ENCODE results near the gene VEZT.

Gene VEZT

DNA sequence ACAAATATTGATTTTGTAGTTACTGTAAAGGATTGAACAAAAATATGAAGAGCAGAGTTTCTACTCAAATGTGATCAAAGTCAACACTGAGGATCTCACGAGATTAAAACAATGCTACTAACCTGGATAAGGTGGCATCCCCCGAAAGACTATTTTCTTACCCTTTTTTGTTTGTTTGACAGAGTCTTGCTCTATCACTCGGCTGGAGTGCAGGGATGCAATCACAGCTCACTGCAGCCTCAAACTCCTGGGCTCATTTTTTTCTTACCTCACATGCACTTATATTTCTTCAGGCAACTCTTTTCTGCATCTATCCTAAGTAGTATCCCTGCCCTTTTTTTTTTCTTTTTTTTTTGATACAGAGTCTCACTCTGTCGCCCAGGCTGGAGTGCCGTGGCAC, 109.2 kb downstream of the VEZT start:
- H3K9ac ChIP-seq, result no peak overlapping the region
- no peaks in the 10 kb centered on the region for H3K36me3 ChIP-seq (ENCODE audit: control insufficient read depth, insufficient read depth, low read length)
- H3K4me2 ChIP-seq (ENCODE audit: low read length), result no peak overlapping the region
- no peaks in the 10 kb centered on the region for H3K27me3 ChIP-seq (ENCODE audit: control insufficient read depth, insufficient read depth, low read length)
- H3K27ac ChIP-seq, result no peak overlapping the region
- no peak overlapping the region for H2AFZ ChIP-seq
- TF ChIP-seq, protein P1, sequence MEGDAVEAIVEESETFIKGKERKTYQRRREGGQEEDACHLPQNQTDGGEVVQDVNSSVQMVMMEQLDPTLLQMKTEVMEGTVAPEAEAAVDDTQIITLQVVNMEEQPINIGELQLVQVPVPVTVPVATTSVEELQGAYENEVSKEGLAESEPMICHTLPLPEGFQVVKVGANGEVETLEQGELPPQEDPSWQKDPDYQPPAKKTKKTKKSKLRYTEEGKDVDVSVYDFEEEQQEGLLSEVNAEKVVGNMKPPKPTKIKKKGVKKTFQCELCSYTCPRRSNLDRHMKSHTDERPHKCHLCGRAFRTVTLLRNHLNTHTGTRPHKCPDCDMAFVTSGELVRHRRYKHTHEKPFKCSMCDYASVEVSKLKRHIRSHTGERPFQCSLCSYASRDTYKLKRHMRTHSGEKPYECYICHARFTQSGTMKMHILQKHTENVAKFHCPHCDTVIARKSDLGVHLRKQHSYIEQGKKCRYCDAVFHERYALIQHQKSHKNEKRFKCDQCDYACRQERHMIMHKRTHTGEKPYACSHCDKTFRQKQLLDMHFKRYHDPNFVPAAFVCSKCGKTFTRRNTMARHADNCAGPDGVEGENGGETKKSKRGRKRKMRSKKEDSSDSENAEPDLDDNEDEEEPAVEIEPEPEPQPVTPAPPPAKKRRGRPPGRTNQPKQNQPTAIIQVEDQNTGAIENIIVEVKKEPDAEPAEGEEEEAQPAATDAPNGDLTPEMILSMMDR (IDR thresholded peaks at IDR 0.05), result no peak
- no peaks in the 10 kb centered on the region for H3K9me3 ChIP-seq (ENCODE audit: control insufficient read depth, low read length)
- no peaks in the 10 kb centered on the region for H3K79me2 ChIP-seq
- no peak overlapping the region for H3K4me3 ChIP-seq (ENCODE audit: low read depth, low read length)
- no peaks in the 10 kb centered on the region for H3K4me1 ChIP-seq

DNA sequence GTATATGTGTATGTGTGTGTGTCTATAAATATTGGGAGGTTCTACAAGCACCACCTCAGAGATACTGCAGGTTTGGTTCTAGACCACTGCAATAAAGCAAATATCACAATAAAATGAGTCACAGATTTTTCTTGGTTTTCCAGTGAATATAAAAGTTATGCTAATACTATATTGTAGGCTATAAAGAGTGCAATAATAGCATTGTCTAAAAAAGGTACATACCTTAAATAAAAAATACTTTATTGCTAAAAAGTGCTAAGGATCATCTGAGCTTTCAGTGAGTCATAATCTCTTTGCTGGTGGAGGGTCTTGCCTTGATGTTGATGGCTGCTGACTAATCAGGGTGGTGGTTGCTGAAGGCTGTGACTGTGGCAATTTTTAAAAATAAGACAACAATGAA, 111.1 kb downstream of the VEZT start:
- H3K9me3 ChIP-seq (ENCODE audit: control insufficient read depth, low read length), result no peaks in the 10 kb centered on the region
- H3K27me3 ChIP-seq (ENCODE audit: control insufficient read depth, insufficient read depth, low read length), result no peaks in the 10 kb centered on the region
- H3K9ac ChIP-seq, result no peak overlapping the region
- H3K4me1 ChIP-seq, result no peaks in the 10 kb centered on the region
- H3K79me2 ChIP-seq, result no peaks in the 10 kb centered on the region
- no peak overlapping the region for H3K27ac ChIP-seq
- TF ChIP-seq, protein P1 (IDR thresholded peaks at IDR 0.05), result no peak
- H3K36me3 ChIP-seq (ENCODE audit: control insufficient read depth, insufficient read depth, low read length), result no peaks in the 10 kb centered on the region
- H2AFZ ChIP-seq, result no peak overlapping the region
- no peak overlapping the region for H3K4me3 ChIP-seq (ENCODE audit: low read depth, low read length)
- H3K4me2 ChIP-seq (ENCODE audit: low read length), result no peak overlapping the region

DNA sequence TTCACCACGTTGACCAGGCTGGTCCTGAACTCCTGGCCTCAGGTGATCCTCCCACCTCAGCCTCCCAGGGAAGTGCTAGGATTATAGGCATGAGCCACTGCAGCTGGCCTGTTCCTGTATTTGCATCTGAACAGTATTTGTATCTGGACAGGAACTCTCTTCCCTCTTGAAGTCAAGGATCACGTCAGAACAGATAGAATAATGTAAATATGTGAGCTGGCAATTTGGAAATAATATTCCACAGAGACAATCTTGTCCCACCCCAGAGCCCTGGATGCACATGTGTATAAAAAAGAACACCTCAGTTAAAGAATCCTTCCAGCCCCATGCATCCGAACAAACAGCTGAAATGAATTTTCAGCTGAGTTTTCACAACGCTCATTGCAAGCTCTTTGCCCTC, 118.3 kb downstream of the VEZT start:
- Histone ChIP-seq H3K36me3 (ENCODE audit: control insufficient read depth, insufficient read depth, low read length) (no peaks in the 10 kb centered on the region), H2AFZ (peak overlapping the region; percentile 54), H3K79me2 (no peaks in the 10 kb centered on the region), H3K4me3 (ENCODE audit: low read depth, low read length) (no peak overlapping the region), H3K4me2 (ENCODE audit: low read length) (no peak overlapping the region), H3K9ac (no peak overlapping the region), H3K9me3 (ENCODE audit: control insufficient read depth, low read length) (no peaks in the 10 kb centered on the region), H3K4me1 (no peaks in the 10 kb centered on the region), H3K27ac (no peak overlapping the region), H3K27me3 (ENCODE audit: control insufficient read depth, insufficient read depth, low read length) (no peaks in the 10 kb centered on the region)
- TF ChIP-seq, protein P1 (IDR thresholded peaks at IDR 0.05), result no peak

DNA sequence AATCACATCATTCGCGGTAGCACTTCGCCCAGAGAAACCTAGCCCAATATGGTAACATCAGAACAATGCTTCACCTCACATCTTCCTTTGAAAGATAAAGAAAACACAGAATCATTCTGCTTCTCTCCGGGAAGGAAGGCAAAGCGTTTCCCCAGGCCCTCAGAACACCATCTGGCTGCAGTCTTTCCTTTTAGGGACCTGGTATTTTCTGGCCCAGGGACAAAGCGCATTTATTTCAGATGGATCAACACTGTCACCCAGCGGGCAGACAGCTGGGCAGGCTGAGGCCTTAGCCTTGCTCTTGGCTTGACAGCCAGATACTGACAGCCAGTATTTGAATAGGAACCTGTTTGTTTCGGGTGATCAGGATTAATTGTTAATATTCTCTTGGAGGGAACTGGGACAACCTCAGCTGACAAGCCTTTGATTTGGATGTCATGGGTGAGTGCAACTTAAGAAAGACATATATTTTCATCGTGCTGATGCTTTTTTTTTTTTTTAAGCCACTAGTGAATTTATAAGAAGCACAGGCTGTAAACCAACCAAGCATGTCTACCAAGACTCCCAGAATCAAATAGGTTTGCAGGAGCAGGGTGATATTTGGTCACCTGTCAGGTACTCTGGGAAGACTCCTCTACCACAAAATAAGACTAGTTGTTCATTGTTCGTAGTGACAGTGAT, 118.9 kb downstream of the VEZT start:
- TF ChIP-seq, protein P1 (IDR thresholded peaks at IDR 0.05), result peak; percentile 69
- Histone ChIP-seq H3K4me2 (ENCODE audit: low read length) (no peak overlapping the region), H3K4me3 (ENCODE audit: low read depth, low read length) (no peak overlapping the region), H3K9ac (no peak overlapping the region), H3K27ac (no peak overlapping the region), H3K4me1 (no peaks in the 10 kb centered on the region), H3K27me3 (ENCODE audit: control insufficient read depth, insufficient read depth, low read length) (no peaks in the 10 kb centered on the region), H3K36me3 (ENCODE audit: control insufficient read depth, insufficient read depth, low read length) (no peaks in the 10 kb centered on the region), H2AFZ (peak overlapping the region; percentile 54), H3K79me2 (no peaks in the 10 kb centered on the region), H3K9me3 (ENCODE audit: control insufficient read depth, low read length) (no peaks in the 10 kb centered on the region)

DNA sequence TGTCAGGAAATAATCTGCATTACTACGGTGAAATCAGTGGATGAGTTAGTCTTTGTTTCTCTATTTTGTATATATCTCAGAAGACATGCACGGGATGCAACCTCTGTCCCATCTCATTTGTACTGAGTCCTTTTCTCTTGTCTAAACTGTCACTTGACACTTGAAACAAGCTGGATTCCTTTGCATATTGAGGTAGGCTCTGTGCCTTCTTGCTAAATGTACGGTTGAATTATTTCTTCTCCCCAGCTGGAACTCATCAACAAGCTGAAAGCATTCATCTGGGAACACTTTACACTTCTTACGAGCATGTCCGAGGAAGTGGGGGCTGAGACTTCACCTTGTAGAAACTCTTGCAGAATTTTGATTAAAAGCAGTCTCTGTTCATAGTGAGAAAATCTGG, 119.5 kb downstream of the VEZT start:
- Histone ChIP-seq H3K4me3 (ENCODE audit: low read depth, low read length) (no peak overlapping the region), H3K27ac (no peak overlapping the region)

More for the DNA sequence above, 119.5 kb downstream of the VEZT start:
- TF ChIP-seq, protein P1 (IDR thresholded peaks at IDR 0.05), result no peak
- Histone ChIP-seq H3K4me2 (ENCODE audit: low read length) (no peak overlapping the region), H3K9me3 (ENCODE audit: control insufficient read depth, low read length) (no peaks in the 10 kb centered on the region), H3K4me1 (no peaks in the 10 kb centered on the region), H2AFZ (no peak overlapping the region), H3K9ac (no peak overlapping the region), H3K36me3 (ENCODE audit: control insufficient read depth, insufficient read depth, low read length) (no peaks in the 10 kb centered on the region), H3K27me3 (ENCODE audit: control insufficient read depth, insufficient read depth, low read length) (no peaks in the 10 kb centered on the region), H3K79me2 (no peaks in the 10 kb centered on the region)

All from parathyroid adenoma (tissue), 2 donors.